Measurements from ENCODE around the gene MAS1L.

Gene MAS1L

DNA sequence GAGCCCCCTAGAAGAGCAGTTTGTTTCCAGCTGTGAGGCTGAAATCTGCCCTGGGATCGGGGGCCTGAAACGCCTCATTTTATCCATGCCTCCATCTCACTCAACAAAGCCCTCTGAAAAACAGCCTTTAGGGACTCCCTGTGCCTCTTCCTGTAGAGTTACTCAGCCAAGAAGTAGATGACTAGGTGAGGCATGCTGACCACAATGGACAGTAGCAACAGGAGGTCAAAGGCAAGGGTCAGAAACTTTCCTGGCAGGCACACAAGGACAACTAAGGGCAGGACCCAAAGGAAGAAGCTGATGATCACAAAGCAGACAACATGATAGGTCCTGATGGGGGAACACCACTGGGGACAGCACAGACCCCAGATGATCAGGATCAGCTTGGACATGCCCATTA is 12.8 kb downstream of the MAS1L start:
- no peak overlapping the region for H3K9ac ChIP-seq (ENCODE audit: low read length)
- WGBS, result 20% methylated on average over 1 of the region's 2 CpGs
- no peak overlapping the region for H3K14ac ChIP-seq (ENCODE audit: low read length in 2 of 2)
- no peak overlapping the region for H2BK15ac ChIP-seq (ENCODE audit: low read depth, poor library complexity, severe bottlenecking)
- no peak overlapping the region for H3K18ac ChIP-seq (ENCODE audit: low read depth in 1 of 2, low read length in 2 of 2)
- H2BK5ac ChIP-seq (ENCODE audit: low read depth, low read length, poor library complexity, severe bottlenecking), result no peak overlapping the region
- H3K36me3 ChIP-seq (ENCODE audit: control insufficient read depth in 1 of 2, insufficient read depth in 2 of 2, low read depth in 1 of 2, low read length in 2 of 2), result no peaks in the 10 kb centered on the region
- H4K91ac ChIP-seq (ENCODE audit: low read length), result no peak overlapping the region
- no peak overlapping the region for H2BK120ac ChIP-seq (ENCODE audit: low read depth, low read length)
- no peak overlapping the region for H2AFZ ChIP-seq (ENCODE audit: low read depth, low read length)
- H3K23ac ChIP-seq (ENCODE audit: low read length in 2 of 2), result no peak overlapping the region
- no peak overlapping the region for H3K27ac ChIP-seq (ENCODE audit: low read length, poor library complexity, severe bottlenecking)
- H3K4me3 ChIP-seq (ENCODE audit: insufficient read depth in 1 of 2, low read depth in 1 of 2, low read length in 2 of 2), result no peak overlapping the region
- DNase-seq, result no peak
- H3K4me1 ChIP-seq (ENCODE audit: control insufficient read depth, insufficient read depth, low read depth, low read length), result no peaks in the 10 kb centered on the region
- no peak overlapping the region for H3K4ac ChIP-seq (ENCODE audit: low read depth in 1 of 2, low read length in 2 of 2)
- H4K8ac ChIP-seq (ENCODE audit: low read length), result no peak overlapping the region
- no peak overlapping the region for H2AK5ac ChIP-seq (ENCODE audit: low read length, severe bottlenecking)
- no peak overlapping the region for H3K4me2 ChIP-seq (ENCODE audit: low read length, poor library complexity, severe bottlenecking)
- H3K27me3 ChIP-seq (ENCODE audit: control insufficient read depth in 1 of 2, insufficient read depth in 1 of 2, low read length in 2 of 2), result peaks cover 0 to 5% of the 10 kb centered on the region in 2 experiments
- no peaks in the 10 kb centered on the region for H3K79me1 ChIP-seq (replicated peaks; ENCODE audit: low read length, poor library complexity, severe bottlenecking)
- no peak overlapping the region for H2BK12ac ChIP-seq (ENCODE audit: low read length in 2 of 2)
- H3K9me3 ChIP-seq (ENCODE audit: control insufficient read depth, low read length), result no peaks in the 10 kb centered on the region

- DNase-seq, result no peak
- H3K27ac ChIP-seq (ENCODE audit: low read length, poor library complexity, severe bottlenecking), result no peak overlapping the region
- 48% methylated on average over 6 of the region's 6 CpGs for WGBS
Observed at GRCh38 chr6:29466241-29466640, 21.5 kb downstream of the MAS1L start.

DNA sequence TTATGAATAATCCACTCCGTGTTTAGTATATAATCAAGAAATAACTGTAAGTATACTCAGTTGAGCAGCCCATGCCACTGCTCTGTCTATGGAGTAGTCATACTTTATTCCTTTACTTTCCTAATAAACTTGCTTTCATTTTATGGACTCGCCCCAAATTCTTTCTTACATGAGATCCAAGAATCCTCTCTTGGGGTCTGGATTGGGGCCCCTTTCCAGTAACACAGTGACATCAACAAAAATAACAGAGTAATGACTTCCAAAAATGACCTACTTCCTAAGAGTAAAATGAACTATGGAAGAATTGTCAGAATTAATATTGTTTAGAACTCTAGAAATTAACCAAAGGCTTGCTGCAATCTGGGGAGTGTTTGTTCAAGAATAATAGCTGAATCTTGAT is 22.0 kb downstream of the MAS1L start:
- Histone ChIP-seq H3K9me3 (ENCODE audit: control insufficient read depth, low read length) (no peaks in the 10 kb centered on the region), H3K4me2 (ENCODE audit: low read length, poor library complexity, severe bottlenecking) (no peak overlapping the region), H3K27ac (ENCODE audit: low read length, poor library complexity, severe bottlenecking) (no peak overlapping the region), H3K18ac (ENCODE audit: low read depth in 1 of 2, low read length in 2 of 2) (no peak overlapping the region), H2BK12ac (ENCODE audit: low read length in 2 of 2) (no peak overlapping the region), H2BK120ac (ENCODE audit: low read depth, low read length) (no peak overlapping the region), H3K9ac (ENCODE audit: low read length) (no peak overlapping the region), H2BK5ac (ENCODE audit: low read depth, low read length, poor library complexity, severe bottlenecking) (no peak overlapping the region), H3K36me3 (ENCODE audit: control insufficient read depth in 1 of 2, insufficient read depth in 2 of 2, low read depth in 1 of 2, low read length in 2 of 2) (no peaks in the 10 kb centered on the region), H4K91ac (ENCODE audit: low read length) (no peak overlapping the region), H3K27me3 (ENCODE audit: control insufficient read depth in 1 of 2, insufficient read depth in 1 of 2, low read length in 2 of 2) (peaks cover 0 to 11% of the 10 kb centered on the region in 2 experiments), H3K14ac (ENCODE audit: low read length in 2 of 2) (no peak overlapping the region), H3K23ac (ENCODE audit: low read length in 2 of 2) (no peak overlapping the region), H3K4me1 (ENCODE audit: control insufficient read depth, insufficient read depth, low read depth, low read length) (no peaks in the 10 kb centered on the region), H4K8ac (ENCODE audit: low read length) (no peak overlapping the region), H3K4me3 (ENCODE audit: insufficient read depth in 1 of 2, low read depth in 1 of 2, low read length in 2 of 2) (no peak overlapping the region), H2AK5ac (ENCODE audit: low read length, severe bottlenecking) (no peak overlapping the region), H2AFZ (ENCODE audit: low read depth, low read length) (no peak overlapping the region), H3K79me1 (replicated peaks; ENCODE audit: low read length, poor library complexity, severe bottlenecking) (no peaks in the 10 kb centered on the region), H2BK15ac (ENCODE audit: low read depth, poor library complexity, severe bottlenecking) (no peak overlapping the region), H3K4ac (ENCODE audit: low read depth in 1 of 2, low read length in 2 of 2) (no peak overlapping the region)
- 100% methylated on average over 2 of the region's 2 CpGs for WGBS
- no peak for DNase-seq

More at GRCh38 chr6:29466241-29466640, 21.5 kb downstream of the MAS1L start:
- H3K4me1 ChIP-seq (ENCODE audit: control insufficient read depth, insufficient read depth, low read depth, low read length), result no peaks in the 10 kb centered on the region
- H3K79me1 ChIP-seq (replicated peaks; ENCODE audit: low read length, poor library complexity, severe bottlenecking), result no peaks in the 10 kb centered on the region
- H3K14ac ChIP-seq (ENCODE audit: low read length in 2 of 2), result no peak overlapping the region
- H3K27me3 ChIP-seq (ENCODE audit: control insufficient read depth in 1 of 2, insufficient read depth in 1 of 2, low read length in 2 of 2), result peaks cover 0 to 11% of the 10 kb centered on the region in 2 experiments
- no peak overlapping the region for H2AK5ac ChIP-seq (ENCODE audit: low read length, severe bottlenecking)
- H4K91ac ChIP-seq (ENCODE audit: low read length), result no peak overlapping the region
- no peak overlapping the region for H4K8ac ChIP-seq (ENCODE audit: low read length)
- H2AFZ ChIP-seq (ENCODE audit: low read depth, low read length), result no peak overlapping the region
- H3K9ac ChIP-seq (ENCODE audit: low read length), result no peak overlapping the region
- H3K23ac ChIP-seq (ENCODE audit: low read length in 2 of 2), result no peak overlapping the region
- H2BK5ac ChIP-seq (ENCODE audit: low read depth, low read length, poor library complexity, severe bottlenecking), result no peak overlapping the region
- H3K9me3 ChIP-seq (ENCODE audit: control insufficient read depth, low read length), result no peaks in the 10 kb centered on the region
- H3K36me3 ChIP-seq (ENCODE audit: control insufficient read depth in 1 of 2, insufficient read depth in 2 of 2, low read depth in 1 of 2, low read length in 2 of 2), result no peaks in the 10 kb centered on the region
- no peak overlapping the region for H3K18ac ChIP-seq (ENCODE audit: low read depth in 1 of 2, low read length in 2 of 2)
- H2BK15ac ChIP-seq (ENCODE audit: low read depth, poor library complexity, severe bottlenecking), result no peak overlapping the region
- no peak overlapping the region for H3K4ac ChIP-seq (ENCODE audit: low read depth in 1 of 2, low read length in 2 of 2)
- no peak overlapping the region for H2BK120ac ChIP-seq (ENCODE audit: low read depth, low read length)
- H2BK12ac ChIP-seq (ENCODE audit: low read length in 2 of 2), result no peak overlapping the region
- no peak overlapping the region for H3K4me3 ChIP-seq (ENCODE audit: insufficient read depth in 1 of 2, low read depth in 1 of 2, low read length in 2 of 2)
- H3K4me2 ChIP-seq (ENCODE audit: low read length, poor library complexity, severe bottlenecking), result no peak overlapping the region

- Histone ChIP-seq H4K91ac (ENCODE audit: low read length) (no peak overlapping the region), H3K27ac (ENCODE audit: low read length, poor library complexity, severe bottlenecking) (no peak overlapping the region), H2BK15ac (ENCODE audit: low read depth, poor library complexity, severe bottlenecking) (no peak overlapping the region), H3K9ac (ENCODE audit: low read length) (no peak overlapping the region), H4K8ac (ENCODE audit: low read length) (no peak overlapping the region), H2BK12ac (ENCODE audit: low read length in 2 of 2) (no peak overlapping the region), H2BK5ac (ENCODE audit: low read depth, low read length, poor library complexity, severe bottlenecking) (no peak overlapping the region), H3K18ac (ENCODE audit: low read depth in 1 of 2, low read length in 2 of 2) (no peak overlapping the region), H3K14ac (ENCODE audit: low read length in 2 of 2) (no peak overlapping the region), H3K79me1 (replicated peaks; ENCODE audit: low read length, poor library complexity, severe bottlenecking) (no peaks in the 10 kb centered on the region), H2AFZ (ENCODE audit: low read depth, low read length) (no peak overlapping the region), H2BK120ac (ENCODE audit: low read depth, low read length) (no peak overlapping the region), H3K36me3 (ENCODE audit: control insufficient read depth in 1 of 2, insufficient read depth in 2 of 2, low read depth in 1 of 2, low read length in 2 of 2) (no peaks in the 10 kb centered on the region), H3K23ac (ENCODE audit: low read length in 2 of 2) (no peak overlapping the region), H3K4me2 (ENCODE audit: low read length, poor library complexity, severe bottlenecking) (no peak overlapping the region), H3K9me3 (ENCODE audit: control insufficient read depth, low read length) (no peaks in the 10 kb centered on the region), H3K4me1 (ENCODE audit: control insufficient read depth, insufficient read depth, low read depth, low read length) (no peaks in the 10 kb centered on the region), H3K4ac (ENCODE audit: low read depth in 1 of 2, low read length in 2 of 2) (no peak overlapping the region), H3K4me3 (ENCODE audit: insufficient read depth in 1 of 2, low read depth in 1 of 2, low read length in 2 of 2) (no peak overlapping the region), H3K27me3 (ENCODE audit: control insufficient read depth in 1 of 2, insufficient read depth in 1 of 2, low read length in 2 of 2) (peaks cover 0 to 11% of the 10 kb centered on the region in 2 experiments), H2AK5ac (ENCODE audit: low read length, severe bottlenecking) (no peak overlapping the region)
- 96% methylated on average over 2 of the region's 2 CpGs for WGBS
- DNase-seq, result no peak
Observed at GRCh38 chr6:29465279-29465678, 22.5 kb downstream of the MAS1L start.

Measured in mesenchymal stem cell (in vitro differentiated cells and primary cell).